NCI-H510A (cell line): Measurements from ENCODE around the gene IRGM.
A peak's percentile ranks its signal among the peaks of the same experiment; 100 is the strongest.
"Not testable (repeated sequence)": the region's sequence is repeated elsewhere in the genome, so short reads cannot be mapped to it uniquely, and the experiment has no call there.

Source experiments
- DNase-seq: peaks from one replicate; lab custom pipeline; 2025; lab: John Stamatoyannopoulos, UW

IRGM gene

DNA sequence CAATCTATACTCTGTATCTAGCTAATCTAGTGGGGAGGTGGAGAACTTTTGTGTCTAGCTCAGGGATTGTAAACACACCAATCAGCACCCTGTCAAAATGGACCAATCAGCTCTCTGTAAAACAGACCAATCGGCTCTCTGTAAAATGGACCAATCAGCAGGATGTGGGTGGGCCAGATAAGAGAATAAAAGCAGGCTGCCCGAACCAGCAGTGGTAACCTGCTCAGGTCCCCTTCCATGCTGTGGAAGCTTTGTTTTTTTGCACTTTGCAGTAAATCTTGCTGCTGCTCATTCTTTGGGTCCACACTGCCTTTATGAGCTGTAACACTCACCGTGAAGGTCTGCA lies at the start of gene IRGM:
IRGM (plus strand) TSS at position 214 of the 346 bp plus-strand sequence. CDS start 1,603 bp downstream, outside the sequence.
- not testable (repeated sequence) for DNase-seq

DNA sequence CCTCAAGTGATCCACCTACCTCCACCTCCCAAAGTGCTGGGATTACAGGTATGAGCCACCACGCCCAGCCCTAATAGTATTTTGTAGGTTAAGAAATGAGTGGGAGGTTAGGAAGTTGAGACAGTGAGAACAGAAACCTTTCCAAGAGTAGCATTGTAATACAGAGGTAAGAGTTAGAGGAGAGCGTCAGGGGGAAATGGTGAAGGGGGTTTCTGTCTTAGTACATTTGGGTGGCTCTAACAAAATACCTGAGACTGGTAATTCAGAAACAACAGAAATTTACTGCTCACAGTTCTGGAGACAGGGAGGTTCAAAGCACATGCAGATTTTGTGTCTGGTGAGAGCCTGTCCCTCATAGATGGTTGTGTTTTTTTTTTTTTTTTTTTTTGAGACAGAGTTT lies 48.9 kb upstream of the IRGM start:
- DNase-seq: no peak

DNA sequence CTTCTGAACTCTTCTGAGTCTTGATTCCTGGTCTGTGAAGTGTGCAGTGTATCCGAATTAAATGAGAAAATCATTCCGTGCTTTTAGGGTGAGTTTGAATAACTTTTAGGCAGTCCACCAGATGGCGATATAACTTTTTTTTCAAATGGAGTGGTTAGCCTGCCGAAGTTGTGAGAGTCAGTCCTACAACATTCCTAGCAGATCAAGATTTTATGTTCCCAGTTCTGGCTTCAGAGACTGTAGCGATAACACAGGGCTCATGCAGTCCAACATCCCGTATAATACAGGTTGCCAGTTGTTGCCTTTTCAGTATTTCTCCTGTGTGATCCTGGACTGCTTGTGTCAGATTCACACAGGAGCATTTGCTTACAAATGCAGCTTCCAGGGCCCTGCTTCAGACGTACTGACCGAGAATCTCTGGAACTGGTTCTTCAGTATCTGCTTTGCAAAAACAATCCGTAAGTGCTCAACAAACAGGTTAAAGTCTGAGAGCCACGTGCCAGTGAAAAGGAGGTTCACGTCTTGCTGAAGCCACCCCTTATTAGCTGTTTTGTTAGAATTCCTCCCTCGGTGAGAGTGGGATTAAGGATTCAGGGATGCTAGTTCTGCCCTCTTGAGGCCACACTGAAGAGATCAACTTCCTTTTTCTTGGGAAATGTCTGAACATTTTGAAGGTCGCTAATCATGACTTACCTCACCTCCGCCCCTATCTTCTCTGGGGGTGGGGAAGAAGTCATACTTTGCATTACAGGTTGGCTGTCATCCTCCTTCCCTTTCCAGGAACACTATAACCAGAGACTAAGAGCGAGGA lies 45.0 kb upstream of the IRGM start:
- DNase-seq: no peak

DNA sequence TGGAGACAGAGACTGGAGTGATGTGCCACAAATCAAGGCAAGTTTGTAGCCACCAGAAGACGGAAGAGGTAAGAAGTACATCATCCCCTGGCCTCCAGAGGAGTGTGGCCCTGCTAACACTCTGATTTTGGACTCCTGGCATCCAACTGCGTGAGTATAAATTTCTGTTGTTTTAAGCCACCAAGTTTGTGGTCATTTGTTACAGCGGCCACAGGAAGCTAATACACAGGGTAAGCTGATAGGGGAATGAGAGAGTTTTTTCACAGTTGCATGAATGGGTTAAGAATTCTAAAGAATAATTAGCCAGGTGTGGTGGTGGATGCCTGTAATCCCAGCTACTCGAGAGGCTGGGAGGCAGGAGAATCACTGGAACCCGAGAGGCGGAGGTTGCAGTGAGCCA lies 41.9 kb upstream of the IRGM start:
- no peak for DNase-seq

- no peak for DNase-seq
These were observed 37.0 kb upstream of the IRGM start for GRCh38 chr5:150809363-150809762.

DNA sequence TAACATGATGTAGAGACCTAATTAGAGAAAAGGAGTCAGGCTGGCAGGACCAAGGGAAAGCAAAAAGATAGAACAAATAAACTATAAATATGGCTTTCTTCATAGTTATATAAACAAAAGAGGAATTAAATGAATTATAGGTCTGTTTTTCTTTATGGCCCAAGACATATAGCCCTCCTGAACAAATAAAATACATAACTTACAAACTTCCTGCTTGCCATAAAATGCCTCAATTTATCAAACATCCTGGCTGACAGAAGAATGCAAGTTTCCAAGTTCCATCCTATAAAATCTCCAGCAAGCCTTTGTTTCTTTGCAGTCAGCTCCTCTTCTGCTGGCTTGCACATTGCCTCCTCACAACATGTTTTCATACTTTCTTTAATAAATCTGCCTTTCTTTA lies 31.3 kb upstream of the IRGM start:
- no peak for DNase-seq

GRCh38 chr5:150816946-150817345 lies 29.4 kb upstream of the IRGM start:
- DNase-seq: no peak

DNA sequence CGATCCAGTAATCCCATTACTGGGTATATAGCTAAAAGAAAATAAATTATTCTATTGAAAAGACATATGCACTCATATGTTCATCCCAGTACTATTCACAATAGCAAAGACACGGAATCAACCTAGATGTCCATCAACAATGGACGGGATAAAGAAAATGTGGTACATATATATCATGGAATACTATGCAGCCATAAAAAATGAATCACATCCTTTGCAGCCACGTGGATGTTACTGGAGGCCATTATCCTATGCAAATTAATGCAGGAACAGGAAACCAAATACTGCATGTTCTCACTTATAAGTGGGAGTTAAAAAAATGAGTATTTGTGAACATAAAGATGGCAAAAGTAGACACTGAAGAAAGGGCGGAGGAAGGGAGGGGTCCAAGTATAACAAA lies 16.6 kb upstream of the IRGM start:
- no peak for DNase-seq

GRCh38 chr5:150831821-150832220 lies 14.5 kb upstream of the IRGM start:
- DNase-seq: not testable (repeated sequence)

- no peak for DNase-seq
These were observed 10.3 kb upstream of the IRGM start for GRCh38 chr5:150836064-150836463.

GRCh38 chr5:150836703-150837102 lies 9.6 kb upstream of the IRGM start:
- no peak for DNase-seq

DNA sequence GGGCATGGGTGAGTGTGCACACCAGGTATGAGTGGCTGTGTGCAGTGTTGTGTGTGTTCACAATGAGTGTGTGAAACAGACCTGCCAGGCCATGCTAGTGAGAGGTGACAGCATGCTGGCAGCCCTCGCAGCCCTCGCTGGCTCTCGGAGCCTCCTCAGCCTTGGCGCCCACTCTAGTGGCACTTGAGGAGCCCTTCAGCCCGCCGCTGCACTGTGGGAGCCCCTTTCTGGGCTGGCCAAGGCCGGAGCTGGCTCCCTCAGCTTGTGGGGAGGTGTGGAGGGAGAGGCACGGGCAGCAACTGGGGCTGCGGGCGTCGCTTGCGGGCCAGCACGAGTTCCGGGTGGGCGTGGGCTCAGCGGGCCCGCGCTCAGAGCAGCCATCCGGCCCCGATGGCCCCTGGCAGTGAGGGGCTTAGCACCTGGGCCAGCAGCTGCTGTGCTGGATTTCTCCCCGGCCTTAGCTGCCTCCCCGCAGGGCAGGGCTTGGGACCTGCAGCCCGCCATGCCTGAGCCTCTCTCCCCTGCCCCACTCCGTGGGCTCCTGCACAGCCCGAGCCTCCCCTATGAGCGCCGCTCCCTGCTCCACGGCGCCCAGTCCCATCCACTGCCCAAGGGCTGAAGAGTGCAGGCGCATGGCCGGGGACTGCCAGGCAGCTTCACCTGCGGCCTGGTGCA lies 999 bp upstream of the IRGM start:
- not testable (repeated sequence) for DNase-seq

- DNase-seq: peak; percentile 30
These were observed 473 bp downstream of the IRGM start for GRCh38 chr5:150846654-150847333.

- no peak for DNase-seq
These were observed 994 bp downstream of the IRGM start for GRCh38 chr5:150847334-150847695.

- no peak for DNase-seq
These were observed 1.9 kb downstream of the IRGM start for GRCh38 chr5:150848271-150848670.

DNA sequence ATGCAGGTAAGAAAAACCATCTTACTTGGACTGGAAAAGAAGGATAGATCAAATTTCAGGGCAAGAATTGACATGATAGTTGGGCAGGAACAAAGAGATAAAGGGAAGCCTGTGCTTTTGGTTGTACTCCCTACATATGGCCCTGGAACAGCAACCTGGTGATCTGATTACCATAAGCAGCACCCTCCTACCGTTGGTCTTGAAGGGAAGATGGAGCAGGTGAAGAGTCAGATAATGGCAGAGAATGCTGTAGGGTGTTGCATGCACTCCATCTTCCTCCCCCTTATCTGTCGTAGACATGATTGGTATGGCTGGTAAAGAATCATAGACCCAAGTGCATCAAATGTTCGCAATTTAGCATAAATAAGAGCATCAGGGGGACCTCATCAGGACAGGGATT lies 4.7 kb downstream of the IRGM start:
- no peak for DNase-seq

DNA sequence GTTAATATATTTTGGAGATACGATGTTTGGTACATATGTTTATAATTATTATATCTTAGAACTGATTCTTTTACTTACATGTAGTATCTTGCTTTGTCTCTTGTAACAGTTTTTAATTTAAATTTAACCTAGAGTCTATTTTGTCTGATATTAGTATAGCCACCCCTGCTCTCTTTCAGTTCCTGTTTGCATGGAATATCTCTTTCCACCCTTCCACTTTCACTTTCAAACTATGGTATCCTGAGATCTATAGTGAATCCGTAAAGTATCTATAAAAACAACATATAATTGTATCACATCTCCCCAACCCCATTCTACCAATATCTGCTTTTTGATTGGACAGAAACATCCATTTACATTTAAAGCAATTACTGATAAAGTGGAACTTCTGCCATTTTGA lies 7.2 kb downstream of the IRGM start:
- DNase-seq: no peak

DNA sequence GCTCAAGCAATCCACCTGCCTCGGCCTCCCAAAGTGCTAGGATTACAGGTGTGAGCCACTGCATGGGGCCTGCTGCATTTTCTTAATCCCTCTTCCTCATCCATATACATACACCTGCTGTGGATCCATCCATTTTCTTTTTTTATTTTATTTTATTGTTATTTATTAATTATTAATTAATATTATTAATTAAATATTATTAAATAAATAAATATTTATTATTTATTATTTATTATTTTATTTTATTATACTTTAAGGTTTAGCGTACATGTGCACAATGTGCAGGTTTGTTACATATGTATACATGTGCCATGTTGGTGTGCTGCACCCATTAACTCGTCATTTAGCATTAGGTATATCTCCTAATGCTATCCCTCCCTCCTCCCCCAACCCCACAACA lies 10.4 kb downstream of the IRGM start:
- not testable (repeated sequence) for DNase-seq

- DNase-seq: no peak
These were observed 14.0 kb downstream of the IRGM start for GRCh38 chr5:150860246-150860821.

DNA sequence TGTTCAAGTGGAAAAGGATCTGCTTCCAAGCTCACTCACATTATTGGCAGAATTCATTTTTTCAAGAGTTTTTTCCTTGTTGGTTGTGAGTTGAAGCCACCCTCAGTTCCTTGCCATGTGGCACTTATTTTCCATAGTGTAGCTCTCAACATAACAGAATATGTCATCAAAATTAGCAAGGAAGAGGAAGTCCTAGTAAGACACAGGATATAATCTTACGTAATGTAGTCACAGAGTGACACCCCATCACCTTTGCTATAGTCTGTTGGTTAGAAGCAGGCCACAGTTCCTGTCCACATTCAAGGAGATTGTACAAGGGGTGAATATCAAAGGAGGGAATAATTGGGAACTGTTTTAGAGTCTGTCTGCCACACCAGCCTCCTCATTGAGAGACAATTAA lies 15.7 kb downstream of the IRGM start:
- DNase-seq: no peak

DNA sequence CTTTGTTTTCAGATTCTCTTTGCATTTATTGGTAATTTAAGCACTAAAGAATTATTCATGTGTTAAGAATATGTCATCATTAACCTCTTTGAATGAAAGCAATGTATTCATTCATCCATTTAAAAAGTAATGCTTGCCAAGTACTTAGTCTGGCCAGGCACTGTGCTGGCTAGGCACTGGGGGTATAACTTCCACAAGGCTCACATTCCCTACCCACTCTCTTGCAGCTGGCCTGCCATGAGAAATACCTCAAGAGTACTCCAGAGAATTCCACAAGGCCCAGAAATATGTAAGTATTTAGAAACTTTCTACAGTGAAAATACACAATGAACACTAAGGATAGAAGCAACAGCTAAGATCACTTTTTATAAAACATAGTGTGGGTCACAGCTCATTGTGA lies 33.0 kb downstream of the IRGM start:
- DNase-seq: no peak
